HG03439 (cell line): ENCODE results near the gene SVEP1.

Experiments used
- ATAC-seq: cut with Tn5 transposase; IDR thresholded peaks from one replicate; pipeline ENCODE4 v1.9.1; 2021; ENCODE audit warnings: mild to moderate bottlenecking, moderate library complexity; ENCODE audit not compliant: unreplicated experiment

The SVEP1 gene

GRCh38 chr9:110528645-110529044 is 50.9 kb downstream of the SVEP1 start:
- no peak for ATAC-seq

DNA sequence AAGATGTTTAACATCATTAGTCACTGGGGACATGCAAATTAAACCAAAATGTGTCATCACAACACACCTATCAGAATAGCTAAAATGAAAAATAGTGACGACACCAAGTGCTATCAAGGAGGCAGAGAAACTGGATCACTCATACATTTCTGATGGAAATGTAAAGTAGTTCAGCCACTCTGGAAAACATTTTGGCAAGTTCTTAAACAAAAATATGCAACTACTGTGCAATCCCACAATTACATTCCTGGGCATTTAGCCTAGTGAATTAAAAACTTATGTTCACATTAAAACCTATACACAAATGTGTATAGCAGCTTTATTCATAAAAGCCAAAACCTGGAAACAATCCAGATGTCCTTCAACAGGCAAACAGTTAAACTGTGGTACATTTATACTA is 53.1 kb downstream of the SVEP1 start:
- ATAC-seq, result no peak

- no peak for ATAC-seq
Measured at GRCh38 chr9:110521206-110521605, 58.3 kb downstream of the SVEP1 start.

DNA sequence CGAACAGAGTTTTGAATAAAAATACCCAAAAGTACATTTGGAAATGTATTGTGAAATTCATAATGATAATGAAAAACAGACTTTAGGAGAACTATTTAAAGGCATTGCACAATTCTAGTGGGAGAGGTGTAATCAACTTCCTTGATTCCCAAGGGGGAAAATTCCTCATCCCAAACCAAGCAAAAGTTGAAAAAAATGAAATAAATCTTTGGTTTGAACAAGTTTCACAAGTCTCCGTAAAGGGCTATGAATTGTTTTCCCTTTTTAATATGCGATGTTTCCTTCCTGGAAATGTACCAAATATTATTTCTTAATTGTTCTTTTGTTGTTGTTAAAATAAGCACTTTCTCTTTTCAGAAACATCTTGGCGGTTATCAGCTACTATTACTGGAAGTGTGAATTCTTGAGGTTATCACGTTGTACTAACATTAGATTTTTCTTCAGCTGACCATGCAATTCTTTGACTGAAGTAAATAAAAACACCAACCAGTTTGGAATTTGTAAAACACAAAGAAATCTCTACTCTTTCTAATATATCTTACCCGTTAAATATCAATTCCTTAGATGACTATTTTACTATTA is 59.3 kb downstream of the SVEP1 start:
- no peak for ATAC-seq

DNA sequence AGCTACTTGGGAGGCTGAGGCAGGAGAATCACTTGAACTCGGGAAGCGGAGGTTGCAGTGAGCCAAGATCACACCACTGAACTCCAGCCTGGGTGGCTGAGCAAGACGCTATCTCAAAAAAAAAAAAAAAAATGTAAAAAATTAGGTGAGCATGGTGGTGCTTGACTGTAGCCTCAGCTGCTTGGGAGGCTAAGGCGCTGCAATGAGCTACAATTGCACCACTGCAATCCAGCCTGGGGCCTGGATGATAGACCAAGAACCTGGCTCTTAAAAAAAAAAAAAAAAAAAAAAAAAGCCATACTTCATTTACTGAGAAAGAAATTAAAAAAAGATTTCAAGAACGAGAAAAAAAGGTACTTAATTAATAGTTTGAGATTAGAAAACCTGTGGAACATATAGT is 62.1 kb downstream of the SVEP1 start:
- no peak for ATAC-seq

GRCh38 chr9:110514897-110515296 is 64.6 kb downstream of the SVEP1 start:
- no peak for ATAC-seq

- ATAC-seq, result no peak
Measured at GRCh38 chr9:110512817-110513216, 66.7 kb downstream of the SVEP1 start.

GRCh38 chr9:110509792-110510191 is 69.7 kb downstream of the SVEP1 start:
- ATAC-seq, result no peak

DNA sequence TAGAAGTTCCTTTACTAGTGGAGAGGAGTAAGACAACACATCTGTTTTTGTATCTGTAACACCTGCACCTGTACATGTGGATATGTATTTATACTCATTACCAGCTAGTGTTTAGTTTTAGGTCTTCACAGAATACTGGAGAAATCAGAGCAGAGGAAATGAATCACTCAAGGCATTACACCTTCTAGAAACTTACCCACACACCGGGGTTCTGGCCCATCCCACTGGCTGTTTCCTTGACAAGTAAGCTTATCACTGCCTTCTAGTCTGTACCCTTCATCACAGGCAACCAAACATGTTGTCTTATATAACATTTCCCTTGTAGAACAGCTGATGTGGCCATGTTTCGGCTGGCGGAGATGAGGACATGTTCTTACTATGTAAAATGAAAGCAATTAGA is 76.7 kb downstream of the SVEP1 start:
- ATAC-seq, result no peak

DNA sequence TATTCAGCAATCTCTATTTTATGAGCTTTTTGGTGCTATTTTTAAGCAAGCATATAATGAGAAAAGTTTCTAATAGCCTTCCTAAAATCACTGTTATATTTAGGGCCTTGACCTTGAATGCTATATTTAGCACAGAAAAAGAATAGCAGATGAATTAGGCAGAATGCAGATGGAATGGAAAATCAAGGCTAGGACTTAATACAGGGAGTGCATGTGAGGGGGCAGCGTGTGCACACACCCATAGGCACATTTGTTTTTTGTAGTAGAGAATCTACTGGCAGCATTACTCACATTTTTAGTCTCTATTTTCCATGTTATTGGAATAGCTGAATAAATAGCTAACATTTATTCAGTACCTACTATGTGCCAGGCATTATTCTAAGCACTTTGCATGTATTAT is 79.9 kb downstream of the SVEP1 start:
- no peak for ATAC-seq

- ATAC-seq, result no peak
Measured at GRCh38 chr9:110487196-110487595, 92.3 kb downstream of the SVEP1 start.

GRCh38 chr9:110486218-110486617 is 93.3 kb downstream of the SVEP1 start:
- ATAC-seq, result no peak

DNA sequence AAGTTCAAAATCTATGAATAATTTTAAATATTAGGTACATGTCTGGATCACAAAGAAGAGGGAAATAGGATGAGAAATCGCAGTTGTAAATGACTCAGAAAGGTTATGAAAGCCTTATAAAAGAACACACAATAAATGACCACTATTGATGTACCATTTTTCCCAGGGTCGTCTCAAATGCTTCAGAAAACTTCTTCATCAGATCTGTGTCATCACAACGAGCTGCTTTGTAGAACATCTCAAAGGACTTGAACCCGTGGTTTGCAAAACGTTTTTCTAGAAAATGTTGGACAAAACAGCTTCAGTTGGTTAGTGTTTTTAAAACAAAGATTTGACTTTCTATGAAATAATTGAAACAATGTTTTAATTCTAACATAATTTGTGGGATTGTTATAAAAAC is 100.1 kb downstream of the SVEP1 start:
- no peak for ATAC-seq

DNA sequence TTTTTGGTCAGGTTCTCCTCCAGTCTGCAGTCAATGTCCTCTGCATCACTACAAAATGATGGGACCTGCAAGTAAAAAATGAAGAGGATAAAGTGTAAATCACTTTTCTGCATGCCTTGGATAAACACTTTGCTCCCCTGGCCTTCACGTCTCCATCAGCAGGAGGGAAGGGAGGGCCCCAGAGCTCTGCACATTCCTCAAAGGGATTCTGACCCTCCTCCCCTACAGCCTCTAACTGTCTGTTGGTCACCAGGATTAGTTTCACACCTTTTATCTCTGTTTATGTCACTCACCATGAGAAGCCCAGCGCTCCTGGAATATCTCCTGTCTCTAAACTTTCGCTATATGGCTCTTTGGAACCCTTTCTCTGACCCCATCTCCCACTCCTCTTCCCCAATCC is 103.3 kb downstream of the SVEP1 start:
- ATAC-seq, result no peak

DNA sequence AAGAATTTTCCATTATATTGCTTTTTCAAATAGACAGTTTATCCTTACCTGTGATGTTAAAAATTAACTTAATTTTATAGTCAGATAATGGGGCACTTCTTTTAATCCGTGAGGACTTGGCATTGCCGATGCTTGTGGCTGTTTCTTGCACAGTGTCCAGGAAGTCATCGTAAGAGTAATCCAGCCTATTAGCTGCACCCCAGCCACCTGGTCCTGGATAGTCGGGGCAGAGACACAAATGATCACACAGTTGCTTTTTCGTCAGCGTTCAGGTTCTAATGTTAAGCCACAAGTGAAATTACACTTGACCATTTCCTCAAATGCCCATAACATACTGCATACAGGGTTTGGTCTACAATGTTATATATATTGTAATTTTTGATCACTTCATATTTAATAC is 107.4 kb downstream of the SVEP1 start:
- ATAC-seq, result no peak

DNA sequence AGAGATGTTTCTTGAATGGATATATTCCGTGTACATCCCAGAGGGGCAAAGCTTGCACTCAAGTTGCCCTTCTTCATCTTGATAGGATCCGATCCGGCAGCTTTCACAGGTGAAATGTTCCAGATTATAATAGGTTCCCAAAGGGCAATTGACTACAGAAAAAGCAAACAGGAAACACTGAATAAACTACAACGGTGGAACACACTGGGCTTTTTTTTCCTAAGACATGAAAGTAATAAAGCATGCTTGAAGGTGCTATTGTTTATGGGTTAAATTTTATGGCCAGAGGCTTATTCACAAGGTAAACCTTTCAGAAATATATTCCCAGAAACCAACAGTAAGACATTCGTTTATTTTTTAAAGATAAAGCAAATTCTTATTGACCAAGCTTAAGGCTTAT is 110.6 kb downstream of the SVEP1 start:
- no peak for ATAC-seq

DNA sequence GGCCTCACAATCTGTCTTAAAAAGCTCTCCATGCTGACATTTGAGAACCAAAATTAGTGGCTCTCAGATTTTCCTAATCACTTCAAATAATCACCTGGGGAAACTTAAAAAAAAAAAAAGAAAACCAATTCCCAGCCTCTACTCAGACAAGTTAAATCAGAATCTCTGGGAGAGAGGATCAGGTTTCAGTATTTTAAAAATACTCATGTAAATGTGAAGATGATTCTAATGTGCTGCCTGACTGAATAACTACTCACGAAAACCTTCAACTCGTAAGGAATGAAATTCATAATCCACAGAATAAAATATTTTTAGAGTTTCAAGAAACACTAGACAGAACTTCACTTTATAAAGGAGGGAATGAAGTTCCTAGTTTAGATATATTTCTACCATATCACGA is 114.4 kb downstream of the SVEP1 start:
- no peak for ATAC-seq

DNA sequence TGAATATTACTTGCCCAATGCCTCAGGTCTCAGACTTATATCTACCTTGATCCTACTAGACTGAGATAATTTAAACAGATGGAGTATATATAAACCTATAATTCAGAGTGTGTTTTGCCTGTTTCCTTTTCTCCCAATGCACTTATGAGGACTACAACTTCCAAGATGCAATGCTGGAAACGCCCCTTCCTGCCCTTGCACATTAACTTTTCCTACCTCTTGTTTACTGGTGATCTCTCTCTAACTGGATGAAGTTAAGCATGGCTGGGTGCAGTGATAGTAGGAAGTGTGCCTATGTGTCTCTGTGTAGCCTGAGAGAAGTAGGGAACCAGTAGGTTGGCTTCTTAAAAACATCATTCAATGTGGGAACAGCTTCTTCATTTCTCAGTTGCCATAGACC is 115.2 kb downstream of the SVEP1 start:
- no peak for ATAC-seq

- no peak for ATAC-seq
Measured at GRCh38 chr9:110463499-110463898, 116.0 kb downstream of the SVEP1 start.

- no peak for ATAC-seq
Measured at GRCh38 chr9:110457245-110457644, 122.3 kb downstream of the SVEP1 start.

GRCh38 chr9:110456681-110457080 is 122.9 kb downstream of the SVEP1 start:
- ATAC-seq, result no peak

GRCh38 chr9:110455860-110456259 is 123.7 kb downstream of the SVEP1 start:
- no peak for ATAC-seq

DNA sequence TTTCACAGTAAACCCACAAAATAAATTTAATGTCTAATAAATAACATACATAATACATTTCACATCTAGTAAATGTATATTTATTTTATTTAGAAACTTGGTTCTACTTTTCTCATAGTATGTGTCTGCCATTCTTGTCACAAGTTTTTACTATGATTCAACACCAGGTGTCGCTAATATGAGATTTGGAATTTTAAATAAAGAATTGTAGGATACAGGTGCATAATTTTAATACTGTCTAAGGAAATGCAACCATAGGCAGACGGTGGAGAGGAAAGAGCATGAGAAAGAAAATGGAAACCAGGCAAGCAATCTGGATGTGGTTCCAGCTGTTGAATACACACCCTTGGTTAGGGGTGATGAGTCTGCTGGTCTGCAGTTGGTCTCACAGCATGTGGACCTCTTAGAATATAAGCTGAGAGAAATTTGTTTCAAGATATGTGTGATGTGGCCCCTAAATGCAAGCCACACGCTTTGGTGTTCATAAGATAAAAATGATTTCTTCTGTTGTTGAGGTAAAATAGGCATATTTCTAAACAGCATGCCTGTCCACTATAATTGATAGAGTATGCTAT is 127.2 kb downstream of the SVEP1 start:
- no peak for ATAC-seq
